Mesothelial cell of epicardium (in vitro differentiated cells): ENCODE data around the gene SPINK1. TPM values are rescaled to one million over a fixed set of nuclear protein-coding genes. Genes with fewer than 3 reads are reported as not detected.
A peak's percentile ranks its signal among the peaks of the same experiment; 100 is the strongest.

Source experiments
- DNase-seq, 2 experiments: peaks; one replicate each; pipeline ENCODE4 v3.0.0; 2021; ENCODE audit warnings: low spot score in 2 of 2; ENCODE audit not compliant: unreplicated experiment in 2 of 2
- H3K27ac Mint-ChIP-seq: 2 replicates; pipeline ENCODE4 v1.8.0; 2021; ENCODE audit warnings: mixed read lengths
- H3K27me3 Mint-ChIP-seq: 2 replicates; pipeline ENCODE4 v1.8.0; 2021; ENCODE audit warnings: low read depth, mixed read lengths
- H3K36me3 Mint-ChIP-seq: 2 replicates; pipeline ENCODE4 v1.8.0; 2021; ENCODE audit warnings: mixed read lengths
- H3K4me1 Mint-ChIP-seq: 2 replicates; pipeline ENCODE4 v1.8.0; 2021; ENCODE audit warnings: mixed read lengths
- H3K4me3 Mint-ChIP-seq: 2 replicates; pipeline ENCODE4 v1.8.0; 2021; ENCODE audit warnings: mild to moderate bottlenecking, moderate library complexity, mixed read lengths
- H3K9me3 Mint-ChIP-seq: 2 replicates; pipeline ENCODE4 v1.8.0; 2021; ENCODE audit warnings: mixed read lengths
- CTCF ChIP-seq: fragments of 200-600 bp; sonication (generic); IDR thresholded peaks from one replicate; pipeline ENCODE4 v1.5.0; 2021; ENCODE audit warnings: antibody characterized with exemption; ENCODE audit not compliant: unreplicated experiment
- total RNA-seq: library from RNA; stranded (reverse); gene quantifications from 3 replicates; pipeline ENCODE4 v1.2.1, GENCODE V29; 2021

The SPINK1 gene
- total RNA-seq, 1 donor from 2014 or later: 1.4 TPM

GRCh38 chr5:147863454-147864158 is 32.1 kb upstream of the SPINK1 start:
- Mint-ChIP-seq H3K4me1 (peaks cover 18% of the 10 kb centered on the region), H3K36me3 (no peaks in the 10 kb centered on the region), H3K27me3 (peaks cover 30% of the 10 kb centered on the region), H3K27ac (peak overlapping the region; percentile 55), H3K4me3 (no peak overlapping the region), H3K9me3 (no peaks in the 10 kb centered on the region)
- no peak for DNase-seq
- no peak for TF ChIP-seq CTCF

- H3K27me3 Mint-ChIP-seq: peaks cover 10% of the 10 kb centered on the region
- no peak overlapping the region for H3K27ac Mint-ChIP-seq
- no peaks in the 10 kb centered on the region for H3K36me3 Mint-ChIP-seq
- DNase-seq: no peak
- H3K4me1 Mint-ChIP-seq: peaks cover 26% of the 10 kb centered on the region
- H3K4me3 Mint-ChIP-seq: no peak overlapping the region
- TF ChIP-seq CTCF: no peak
- H3K9me3 Mint-ChIP-seq: no peaks in the 10 kb centered on the region
Measured at GRCh38 chr5:147860641-147861025, 29.2 kb upstream of the SPINK1 start.

- Mint-ChIP-seq H3K27me3 (peaks cover 13% of the 10 kb centered on the region), H3K9me3 (no peaks in the 10 kb centered on the region), H3K4me1 (peaks cover 26% of the 10 kb centered on the region), H3K36me3 (no peaks in the 10 kb centered on the region), H3K27ac (no peak overlapping the region), H3K4me3 (no peak overlapping the region)
- no peak for DNase-seq
- TF ChIP-seq CTCF: no peak
Measured at GRCh38 chr5:147859962-147860640, 28.6 kb upstream of the SPINK1 start.

GRCh38 chr5:147858565-147858964 is 27.1 kb upstream of the SPINK1 start:
- H3K9me3 Mint-ChIP-seq: no peaks in the 10 kb centered on the region
- no peak for DNase-seq
- no peak for TF ChIP-seq CTCF
- peaks cover 20% of the 10 kb centered on the region for H3K4me1 Mint-ChIP-seq
- no peak overlapping the region for H3K27ac Mint-ChIP-seq
- H3K36me3 Mint-ChIP-seq: no peaks in the 10 kb centered on the region
- H3K4me3 Mint-ChIP-seq: no peak overlapping the region
- peaks cover 16% of the 10 kb centered on the region for H3K27me3 Mint-ChIP-seq

- DNase-seq: peak in 1 of 2 experiments; percentile 68
Measured at GRCh38 chr5:147857302-147858129, 26.0 kb upstream of the SPINK1 start.

More at GRCh38 chr5:147857302-147858129, 26.0 kb upstream of the SPINK1 start:
- Mint-ChIP-seq H3K4me1 (peaks cover 15% of the 10 kb centered on the region), H3K27ac (no peak overlapping the region), H3K4me3 (no peak overlapping the region), H3K27me3 (peaks cover 22% of the 10 kb centered on the region), H3K9me3 (no peaks in the 10 kb centered on the region), H3K36me3 (no peaks in the 10 kb centered on the region)
- peak; percentile 89 for TF ChIP-seq CTCF
